ENCODE data around the gene MED25. TPM values are rescaled to one million over a fixed set of nuclear protein-coding genes. Genes with fewer than 3 reads are reported as not detected.

Gene MED25
- total RNA-seq, 1 experiment from 2014 or later: 99.6 TPM

- Histone ChIP-seq H3K36me3 (ENCODE audit: low read depth) (peaks cover 4% of the 10 kb centered on the region; the same call in 1 of the 2 replicates), H2AFZ (no peak overlapping the region), H3K79me2 (ENCODE audit: low read depth) (no peaks in the 10 kb centered on the region), H4K20me1 (ENCODE audit: insufficient read depth) (peaks cover 9% of the 10 kb centered on the region), H3K4me2 (no peak overlapping the region), H3K4me3 (no peak overlapping the region), H3K9me3 (ENCODE audit: insufficient read depth, low read depth) (no peaks in the 10 kb centered on the region), H3K4me1 (replicated peaks; ENCODE audit: insufficient read depth) (no peaks in the 10 kb centered on the region), H3K27ac (no peak overlapping the region), H3K9me2 (ENCODE audit: insufficient read depth) (no peaks in the 10 kb centered on the region), H3K27me3 (ENCODE audit: insufficient read depth, low read depth) (no peaks in the 10 kb centered on the region), H3F3A (ENCODE audit: insufficient read depth, low read depth) (peaks cover 1% of the 10 kb centered on the region; the same call in 1 of the 2 replicates)
- POLR2A ChIA-PET (ENCODE audit: unreplicated experiment): no interaction called here
- CTCF ChIA-PET: no interaction called here
- intact Hi-C loops (cut with micrococcal nuclease; ENCODE audit: unreplicated experiment): no loop called here
- TF ChIP-seq EZH2 (IDR thresholded peaks at IDR 0.05; ENCODE audit: low read depth) (no peak), CTCF (conservative IDR thresholded peaks at IDR 0.05) (no peak)
- no peak for DNase-seq
- BruUV-seq (replicated peaks): no TSS peak
These were observed 37.2 kb upstream of the MED25 start for GRCh38 chr19:49780861-49781260.

DNA sequence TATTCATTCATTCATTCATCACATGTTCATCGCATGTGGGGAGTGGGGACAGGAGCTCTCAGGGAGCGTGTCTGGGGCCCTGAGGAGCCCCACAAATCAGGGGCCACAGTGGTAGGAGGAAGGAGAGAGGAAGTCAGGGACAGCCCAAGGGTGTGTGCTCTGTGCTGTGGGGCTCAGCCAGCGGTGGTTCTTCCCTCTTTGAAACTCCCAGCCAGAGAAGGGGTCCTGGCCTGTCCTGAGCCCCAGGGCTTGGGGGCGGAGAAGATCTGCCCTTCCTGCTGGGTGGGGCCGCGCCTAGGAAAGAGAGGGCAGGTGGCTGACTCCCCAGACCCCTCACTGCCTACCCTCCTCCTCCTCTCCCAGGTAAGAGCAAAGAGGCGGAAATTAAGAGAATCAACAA is 36.7 kb upstream of the MED25 start:
- H3F3A ChIP-seq (ENCODE audit: insufficient read depth, low read depth): no peaks in the 10 kb centered on the region; the same call in 1 of the 2 replicates
- ChIA-PET POLR2A (ENCODE audit: unreplicated experiment) (no interaction called here), CTCF (no interaction called here)
- no peak overlapping the region for H2AFZ ChIP-seq
- no peaks in the 10 kb centered on the region for H3K4me1 ChIP-seq (replicated peaks; ENCODE audit: insufficient read depth)
- no peak overlapping the region for H3K4me2 ChIP-seq
- TF ChIP-seq EZH2 (IDR thresholded peaks at IDR 0.05; ENCODE audit: low read depth) (no peak), CTCF (conservative IDR thresholded peaks at IDR 0.05) (no peak)
- BruUV-seq (replicated peaks): no TSS peak
- H3K4me3 ChIP-seq: no peak overlapping the region
- no peak for DNase-seq
- no peaks in the 10 kb centered on the region for H3K27me3 ChIP-seq (ENCODE audit: insufficient read depth, low read depth)
- no peaks in the 10 kb centered on the region for H3K9me2 ChIP-seq (ENCODE audit: insufficient read depth)
- no peaks in the 10 kb centered on the region for H3K9me3 ChIP-seq (ENCODE audit: insufficient read depth, low read depth)
- intact Hi-C loops (cut with micrococcal nuclease; ENCODE audit: unreplicated experiment): no loop called here
- peaks cover 4% of the 10 kb centered on the region; the same call in 1 of the 2 replicates for H3K36me3 ChIP-seq (ENCODE audit: low read depth)
- no peak overlapping the region for H3K27ac ChIP-seq
- peaks cover 7% of the 10 kb centered on the region for H4K20me1 ChIP-seq (ENCODE audit: insufficient read depth)
- H3K79me2 ChIP-seq (ENCODE audit: low read depth): no peaks in the 10 kb centered on the region

DNA sequence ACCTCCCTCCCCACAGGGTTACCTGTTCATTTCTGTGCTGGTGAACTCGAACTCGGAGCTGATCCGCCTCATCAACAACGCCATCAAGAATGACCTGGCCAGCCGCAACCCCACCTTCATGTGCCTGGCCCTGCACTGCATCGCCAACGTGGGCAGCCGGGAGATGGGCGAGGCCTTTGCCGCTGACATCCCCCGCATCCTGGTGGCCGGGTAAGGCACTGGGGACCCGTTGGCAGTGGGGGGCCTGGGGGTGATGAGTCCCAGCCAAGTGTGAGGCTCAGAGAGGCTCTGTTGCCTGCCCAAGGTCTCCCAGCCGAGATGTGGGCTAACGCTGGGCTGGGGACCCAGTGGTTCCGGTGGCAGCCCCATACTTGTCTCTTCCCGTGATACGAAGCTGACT is 35.6 kb upstream of the MED25 start:
- Histone ChIP-seq H3K79me2 (ENCODE audit: low read depth) (no peaks in the 10 kb centered on the region), H3K27ac (no peak overlapping the region), H3K9me2 (ENCODE audit: insufficient read depth) (no peaks in the 10 kb centered on the region), H4K20me1 (ENCODE audit: insufficient read depth) (peaks cover 4% of the 10 kb centered on the region; the same call in 1 of the 2 replicates), H2AFZ (no peak overlapping the region), H3K27me3 (ENCODE audit: insufficient read depth, low read depth) (no peaks in the 10 kb centered on the region), H3K4me3 (no peak overlapping the region), H3K4me2 (no peak overlapping the region), H3K36me3 (ENCODE audit: low read depth) (peaks cover 9% of the 10 kb centered on the region; the same call in 1 of the 2 replicates), H3F3A (ENCODE audit: insufficient read depth, low read depth) (no peaks in the 10 kb centered on the region; the same call in 1 of the 2 replicates), H3K4me1 (replicated peaks; ENCODE audit: insufficient read depth) (no peaks in the 10 kb centered on the region), H3K9me3 (ENCODE audit: insufficient read depth, low read depth) (no peaks in the 10 kb centered on the region)
- DNase-seq: no peak
- intact Hi-C loops (cut with micrococcal nuclease; ENCODE audit: unreplicated experiment): no loop called here
- TF ChIP-seq CTCF (conservative IDR thresholded peaks at IDR 0.05): no peak
- TF ChIP-seq EZH2 (IDR thresholded peaks at IDR 0.05; ENCODE audit: low read depth): no peak
- no TSS peak for BruUV-seq (replicated peaks)
- ChIA-PET POLR2A (ENCODE audit: unreplicated experiment) (no interaction called here), CTCF (no interaction called here)
